MM.1S (cell line): Measurements from ENCODE around the gene CKMT2.

ENCODE experiments used
- DNase-seq: peaks from one replicate; pipeline ENCODE4 v3.0.0-alpha.2; 2015
- H2AFZ ChIP-seq: fragments of 300-600 bp; sonication (generic); 2 replicates; pipeline ENCODE4 v1.6.0; 2016; ENCODE audit warnings: antibody characterized with exemption, low read length
- H3F3A ChIP-seq: fragments of 300-600 bp; sonication (generic); 2 replicates; pipeline ENCODE4 v1.6.1; 2016; ENCODE audit warnings: mild to moderate bottlenecking, antibody characterized with exemption, low read length, moderate library complexity, mixed read lengths; ENCODE audit not compliant: insufficient read depth
- H3K27ac ChIP-seq: fragments of 300-600 bp; sonication (generic); 2 replicates; pipeline ENCODE4 v1.5.1; 2016; ENCODE audit warnings: mild to moderate bottlenecking, low read length
- H3K27me3 ChIP-seq: fragments of 300-600 bp; sonication (generic); replicated peaks from 2 replicates; pipeline ENCODE4 v1.6.0; 2016; ENCODE audit warnings: low read length; ENCODE audit not compliant: insufficient read depth
- H3K36me3 ChIP-seq: fragments of 300-600 bp; sonication (generic); replicated peaks from 2 replicates; pipeline ENCODE4 v1.6.1; 2016; ENCODE audit warnings: mild to moderate bottlenecking, low read length, mixed read lengths; ENCODE audit not compliant: insufficient read depth
- H3K4me1 ChIP-seq: fragments of 300-600 bp; sonication (generic); 2 replicates; pipeline ENCODE4 v1.6.1; 2016; ENCODE audit warnings: low read length, mixed read lengths
- H3K4me2 ChIP-seq: fragments of 300-600 bp; sonication (generic); 2 replicates; pipeline ENCODE4 v1.6.0; 2016; ENCODE audit warnings: low read depth, low read length
- H3K4me3 ChIP-seq: fragments of 300-600 bp; sonication (generic); 2 replicates; pipeline ENCODE4 v1.5.1; 2016; ENCODE audit warnings: low read length, mixed read lengths
- H3K79me2 ChIP-seq: fragments of 300-600 bp; sonication (generic); 2 replicates; pipeline ENCODE4 v1.6.1; 2016; ENCODE audit warnings: mixed run types, low read length, mixed read lengths
- H3K9ac ChIP-seq: fragments of 300-600 bp; sonication (generic); 2 replicates; pipeline ENCODE4 v1.6.1; 2016; ENCODE audit warnings: low read length, mixed read lengths
- H3K9me2 ChIP-seq: fragments of 300-600 bp; sonication (generic); replicated peaks from 2 replicates; pipeline ENCODE4 v1.6.1; 2016; ENCODE audit warnings: mild to moderate bottlenecking, low read length, mixed read lengths; ENCODE audit not compliant: insufficient read depth
- H3K9me3 ChIP-seq: fragments of 300-600 bp; sonication (generic); replicated peaks from 2 replicates; pipeline ENCODE4 v1.6.1; 2016; ENCODE audit warnings: mild to moderate bottlenecking, low read length, mixed read lengths; ENCODE audit not compliant: insufficient read depth
- H4K20me1 ChIP-seq: fragments of 300-600 bp; sonication (generic); 2 replicates; pipeline ENCODE4 v1.6.1; 2016; ENCODE audit warnings: mild to moderate bottlenecking, low read length, moderate library complexity, mixed read lengths; ENCODE audit not compliant: insufficient read depth
- CTCF ChIP-seq: fragments of 300-600 bp; sonication (generic); IDR thresholded peaks from 2 replicates; pipeline ENCODE4 v1.5.1; 2016; ENCODE audit warnings: antibody characterized with exemption, low read length, mixed read lengths
- EZH2 ChIP-seq: fragments of 300-600 bp; sonication (generic); optimal IDR thresholded peaks from 2 replicates; pipeline ENCODE3; 2017; ENCODE audit warnings: low read depth, mild to moderate bottlenecking, antibody characterized with exemption, low read length, mixed read lengths
- EZH2phosphoT487 ChIP-seq: fragments of 300-600 bp; sonication (generic); IDR thresholded peaks from 2 replicates; pipeline ENCODE4 v1.6.1; 2018; ENCODE audit warnings: antibody characterized with exemption, low read length

The CKMT2 gene

GRCh38 chr5:81239613-81240012 lies 6.5 kb downstream of the CKMT2 start:
- no peak for TF ChIP-seq CTCF
- TF ChIP-seq EZH2: no peak
- no peak for TF ChIP-seq EZH2phosphoT487
- no peak overlapping the region for H3K4me2 ChIP-seq
- H3K9me2 ChIP-seq: no peaks in the 10 kb centered on the region
- no peaks in the 10 kb centered on the region for H3K9me3 ChIP-seq
- no peak overlapping the region for H3K9ac ChIP-seq
- H3K4me3 ChIP-seq: no peak overlapping the region
- H3K27me3 ChIP-seq: no peaks in the 10 kb centered on the region
- no peak overlapping the region for H2AFZ ChIP-seq
- DNase-seq: no peak
- no peaks in the 10 kb centered on the region for H3K4me1 ChIP-seq
- H4K20me1 ChIP-seq: no peaks in the 10 kb centered on the region
- no peaks in the 10 kb centered on the region for H3K79me2 ChIP-seq
- H3K36me3 ChIP-seq: no peaks in the 10 kb centered on the region
- H3K27ac ChIP-seq: no peak overlapping the region
- H3F3A ChIP-seq: no peaks in the 10 kb centered on the region

GRCh38 chr5:81241001-81241400 lies 7.9 kb downstream of the CKMT2 start:
- H3K36me3 ChIP-seq: no peaks in the 10 kb centered on the region
- H3K4me3 ChIP-seq: no peak overlapping the region
- no peaks in the 10 kb centered on the region for H3K79me2 ChIP-seq
- H3K27ac ChIP-seq: no peak overlapping the region
- H3K4me1 ChIP-seq: no peaks in the 10 kb centered on the region
- DNase-seq: no peak
- no peak for TF ChIP-seq CTCF
- no peak overlapping the region for H2AFZ ChIP-seq
- no peaks in the 10 kb centered on the region for H3K27me3 ChIP-seq
- no peak overlapping the region for H3K9ac ChIP-seq
- no peak overlapping the region for H3K4me2 ChIP-seq
- no peaks in the 10 kb centered on the region for H3K9me3 ChIP-seq
- H3K9me2 ChIP-seq: no peaks in the 10 kb centered on the region
- no peaks in the 10 kb centered on the region for H4K20me1 ChIP-seq
- no peaks in the 10 kb centered on the region for H3F3A ChIP-seq

- Histone ChIP-seq H3K4me1 (no peaks in the 10 kb centered on the region), H3K36me3 (no peaks in the 10 kb centered on the region), H3K9me2 (no peaks in the 10 kb centered on the region), H3K4me3 (no peak overlapping the region), H3K9me3 (no peaks in the 10 kb centered on the region), H3K9ac (no peak overlapping the region), H3K27ac (no peak overlapping the region), H3K4me2 (no peak overlapping the region), H3K79me2 (no peaks in the 10 kb centered on the region), H4K20me1 (no peaks in the 10 kb centered on the region), H3K27me3 (no peaks in the 10 kb centered on the region), H3F3A (no peaks in the 10 kb centered on the region), H2AFZ (no peak overlapping the region)
- no peak for DNase-seq
- TF ChIP-seq EZH2phosphoT487 (no peak), EZH2 (no peak), CTCF (no peak)
Observed at GRCh38 chr5:81241961-81242648, 9.0 kb downstream of the CKMT2 start.
